GM19397 (cell line): ENCODE measurements around the gene TIMM10.

Experiments
- ATAC-seq: cut with Tn5 transposase; IDR thresholded peaks from one replicate; pipeline ENCODE4 v1.9.1; 2021; ENCODE audit warnings: mild to moderate bottlenecking, moderate library complexity; ENCODE audit not compliant: unreplicated experiment

Gene TIMM10, protein sequence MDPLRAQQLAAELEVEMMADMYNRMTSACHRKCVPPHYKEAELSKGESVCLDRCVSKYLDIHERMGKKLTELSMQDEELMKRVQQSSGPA

GRCh38 chr11:57530596-57531507 is at the start of gene TIMM10:
Gene TIMM10, minus strand, starts transcription at chr11:57530754. Its CDS starts 565 bp downstream, at chr11:57530189.
- ATAC-seq, result peak; percentile 99

- ATAC-seq, result no peak
Observed at GRCh38 chr11:57574061-57574460, 43.5 kb upstream of the TIMM10 start.

- no peak for ATAC-seq
Observed at GRCh38 chr11:57571606-57572005, 41.1 kb upstream of the TIMM10 start.

DNA sequence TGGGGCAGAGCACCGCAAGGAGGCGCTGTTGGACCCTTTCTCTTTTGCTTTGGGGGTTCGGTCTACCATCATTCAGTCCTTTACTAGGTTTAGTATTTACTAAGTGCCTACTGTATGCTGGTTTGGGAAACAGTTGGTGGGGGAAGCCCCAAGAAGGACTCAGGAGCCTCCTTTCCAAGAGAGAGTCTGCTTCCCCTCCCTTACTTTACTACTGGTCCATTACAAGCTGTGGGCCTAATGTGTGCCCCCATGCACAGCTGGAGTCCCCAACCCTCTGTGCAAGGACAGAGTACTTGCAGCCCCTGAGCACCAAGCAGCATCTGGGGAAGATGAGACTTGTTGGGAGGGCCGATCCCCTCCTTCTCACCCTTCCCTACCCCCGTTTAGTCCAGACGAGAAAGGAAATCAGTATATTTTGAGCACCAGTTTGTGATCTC is 37.8 kb upstream of the TIMM10 start:
- ATAC-seq, result peak; percentile 11

- peak; percentile 65 for ATAC-seq
Observed at GRCh38 chr11:57567515-57568329, 37.2 kb upstream of the TIMM10 start, which contains the start of gene UBE2L6. Gene UBE2L6, minus strand, starts transcription at chr11:57567672. Its CDS starts 61 bp downstream, at chr11:57567611.

DNA sequence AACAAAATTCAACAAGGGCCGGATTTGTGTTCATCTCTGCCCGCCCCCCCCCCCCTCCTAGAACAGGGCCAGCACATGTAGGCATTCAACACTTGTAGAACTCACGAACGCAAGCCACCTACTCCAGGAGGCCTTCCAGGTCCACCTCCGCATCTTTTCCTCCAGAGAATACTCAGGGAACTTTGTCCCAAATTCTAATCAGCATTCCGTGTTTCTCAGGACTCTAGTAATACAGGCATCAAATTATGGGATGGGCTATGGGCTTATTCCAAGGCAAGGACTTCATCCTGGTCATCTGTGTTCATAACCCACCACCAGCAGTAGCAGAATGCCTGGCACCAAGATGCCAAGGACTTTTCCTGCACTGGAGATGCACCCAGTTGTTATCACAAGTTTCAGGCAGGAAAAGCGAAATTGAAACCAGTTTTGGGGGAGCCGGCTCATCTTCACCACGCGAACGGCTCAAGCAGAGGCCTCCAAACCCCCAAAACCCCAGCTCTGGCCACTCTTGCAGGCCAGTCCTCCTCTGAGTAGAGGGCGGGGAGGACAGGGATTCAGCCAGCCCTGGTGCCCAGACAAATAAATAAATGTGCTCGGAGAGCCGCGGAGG is 36.5 kb upstream of the TIMM10 start:
- no peak for ATAC-seq

- ATAC-seq, result peak; percentile 52
Observed at GRCh38 chr11:57566005-57566904, 35.7 kb upstream of the TIMM10 start.

- ATAC-seq, result no peak
Observed at GRCh38 chr11:57562596-57562995, 32.0 kb upstream of the TIMM10 start.

GRCh38 chr11:57560146-57560545 is 29.6 kb upstream of the TIMM10 start:
- ATAC-seq, result no peak

DNA sequence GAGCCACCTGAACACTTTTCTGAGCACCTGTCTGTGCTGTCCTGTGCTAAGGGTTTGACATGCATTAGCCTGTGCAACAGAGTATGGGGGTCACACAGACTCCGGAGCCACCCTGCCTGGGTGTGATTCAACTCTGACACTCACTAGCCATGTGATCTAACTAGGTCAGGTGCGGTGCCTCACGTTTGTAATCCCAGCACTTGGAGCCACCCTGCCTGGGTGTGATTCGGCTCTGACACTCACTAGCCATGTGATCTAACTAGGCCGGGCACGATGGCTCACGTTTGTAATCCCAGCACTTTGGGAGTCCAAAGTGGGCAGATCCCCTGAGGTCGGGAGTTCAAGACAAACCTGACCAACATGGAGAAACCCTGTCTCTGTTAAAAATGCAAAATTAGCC is 25.5 kb upstream of the TIMM10 start:
- no peak for ATAC-seq

- no peak for ATAC-seq
Observed at GRCh38 chr11:57555393-57555792, 24.8 kb upstream of the TIMM10 start.

DNA sequence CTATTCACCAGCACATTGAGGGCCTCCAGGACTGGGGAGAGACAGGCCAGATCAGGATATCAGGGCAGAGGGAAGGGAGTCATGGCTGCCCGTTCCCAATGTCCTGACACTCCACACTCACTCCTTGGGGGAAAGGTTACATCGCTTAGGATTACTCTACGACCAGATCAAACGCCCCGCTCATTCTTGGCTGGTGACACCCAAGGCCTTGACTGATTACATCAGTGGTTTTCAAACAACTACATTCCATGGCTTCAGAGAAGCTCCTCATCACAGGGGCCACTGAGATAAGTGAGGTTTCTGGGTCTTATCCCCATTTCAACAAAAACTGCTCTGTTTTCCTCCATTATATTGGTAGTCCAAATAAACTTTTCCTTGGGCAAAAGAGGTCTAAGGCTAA is 21.9 kb upstream of the TIMM10 start:
- no peak for ATAC-seq

DNA sequence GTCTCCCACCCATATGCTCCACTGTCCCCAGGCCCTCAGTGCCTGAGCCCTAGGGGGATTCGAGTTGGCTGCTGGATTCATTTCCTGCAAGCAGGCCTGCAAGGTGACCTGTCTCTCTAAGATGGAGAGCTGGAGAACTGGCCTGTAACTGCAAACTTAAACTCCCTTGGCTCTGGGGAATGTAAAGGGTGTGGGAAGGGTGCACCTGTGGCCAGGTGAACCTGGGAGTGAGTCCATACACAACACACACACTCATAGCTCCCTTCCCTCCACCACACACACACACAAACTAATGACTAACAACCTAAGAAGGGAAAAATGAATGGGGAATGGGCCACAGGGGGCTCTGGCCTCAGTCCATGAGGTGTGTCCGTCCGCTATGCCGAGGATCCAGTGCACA is 21.4 kb upstream of the TIMM10 start:
- ATAC-seq, result no peak

DNA sequence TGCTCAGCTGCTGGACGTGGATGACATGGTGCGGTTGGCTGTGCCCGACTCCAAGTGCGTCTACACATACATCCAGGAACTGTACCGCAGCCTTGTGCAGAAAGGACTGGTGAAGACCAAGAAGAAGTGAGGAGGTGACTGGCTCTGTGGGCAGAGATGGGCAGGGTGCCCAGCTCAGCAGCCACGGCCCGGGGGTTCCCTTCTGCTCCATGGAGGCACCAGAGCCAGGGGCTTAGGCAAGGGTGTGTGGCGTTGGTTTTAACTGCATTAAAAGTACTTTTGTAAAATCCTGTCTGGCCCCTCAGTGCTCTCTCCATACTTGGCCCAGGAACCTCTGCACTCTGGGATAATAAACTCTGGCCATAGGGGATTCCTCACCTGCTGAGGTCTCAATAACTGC is 19.4 kb upstream of the TIMM10 start:
- no peak for ATAC-seq

DNA sequence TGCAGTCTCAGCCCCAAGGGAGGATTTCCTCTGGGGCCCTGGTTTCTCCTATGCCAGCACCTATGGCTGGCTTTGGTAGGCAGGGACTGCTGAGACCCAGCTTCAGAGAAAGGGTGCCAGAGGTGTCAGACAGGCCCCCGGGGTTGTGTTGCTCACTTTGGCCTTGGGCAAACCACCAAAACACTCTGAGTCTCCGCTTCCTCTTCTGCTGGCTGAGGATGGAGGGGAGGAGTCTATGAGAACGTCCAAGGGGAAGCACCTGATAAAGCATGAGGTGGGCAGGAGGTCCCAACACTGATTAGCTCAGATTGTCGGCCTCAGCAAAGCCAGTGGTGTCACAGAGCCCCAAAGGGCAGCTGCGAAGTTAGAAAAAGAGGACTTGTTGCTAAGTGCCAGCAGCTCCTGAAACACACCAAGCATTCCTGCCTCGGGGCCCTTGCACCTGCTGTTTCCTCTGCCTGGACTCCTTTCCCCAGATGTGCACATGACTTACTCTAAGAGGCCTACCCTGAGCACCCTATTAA is 17.4 kb upstream of the TIMM10 start:
- ATAC-seq, result peak; percentile 93

DNA sequence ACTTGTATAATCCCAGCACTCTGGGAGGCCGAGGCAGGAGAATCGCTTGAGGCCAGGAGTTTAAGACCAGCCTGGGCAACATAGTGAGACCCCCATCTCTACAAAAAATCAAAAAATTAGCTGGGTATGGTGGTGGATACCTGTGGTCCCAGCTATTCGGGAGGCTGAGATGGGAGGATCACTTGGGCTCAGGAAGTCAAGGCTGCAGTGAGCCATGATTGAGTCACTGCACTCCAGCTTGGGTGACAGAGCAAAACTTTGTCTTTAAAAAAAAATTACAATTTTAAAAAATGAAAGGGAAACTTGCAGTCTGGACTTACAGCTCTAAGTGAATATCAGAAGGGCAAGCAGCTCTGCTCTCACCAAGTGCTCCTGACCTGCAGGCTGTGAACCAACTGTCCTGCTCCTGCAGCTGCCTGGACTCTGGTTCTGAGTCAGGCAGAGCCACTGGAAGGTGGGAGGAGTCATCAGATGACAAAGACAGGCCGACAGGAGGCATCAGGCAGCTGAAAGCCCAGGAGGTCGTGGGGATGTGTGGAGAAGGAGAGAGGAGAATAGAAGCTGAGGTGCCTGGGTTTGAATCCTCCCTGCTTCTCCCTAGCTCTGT is 16.4 kb upstream of the TIMM10 start:
- no peak for ATAC-seq

- ATAC-seq, result no peak
Observed at GRCh38 chr11:57546451-57546850, 15.9 kb upstream of the TIMM10 start.

GRCh38 chr11:57545883-57546282 is 15.3 kb upstream of the TIMM10 start:
- ATAC-seq, result no peak

GRCh38 chr11:57544566-57544965 is 14.0 kb upstream of the TIMM10 start:
- ATAC-seq, result no peak
